Left hindlimb (tissue), 1 donor: ENCODE measurements around the gene LYL1.
A peak's percentile ranks its signal among the peaks of the same experiment; 100 is the strongest.

Experiments used
- DNase-seq: peaks from one replicate; pipeline ENCODE4 v3.0.0-alpha.2; 2018

Gene LYL1

GRCh38 chr19:13071444-13072187 is 31.0 kb downstream of the LYL1 start:
- DNase-seq: no peak

- no peak for DNase-seq
Observed at GRCh38 chr19:13070425-13071140, 32.1 kb downstream of the LYL1 start.

- DNase-seq: no peak
Observed at GRCh38 chr19:13069415-13070359, 33.0 kb downstream of the LYL1 start.

GRCh38 chr19:13068085-13068846 is 34.4 kb downstream of the LYL1 start:
- DNase-seq: no peak

GRCh38 chr19:13066933-13067807 is 35.5 kb downstream of the LYL1 start:
- no peak for DNase-seq

GRCh38 chr19:13066226-13066625 is 36.4 kb downstream of the LYL1 start:
- DNase-seq: no peak

- no peak for DNase-seq
Observed at GRCh38 chr19:13064092-13064489, 38.6 kb downstream of the LYL1 start.

- DNase-seq: no peak
Observed at GRCh38 chr19:13063461-13064091, 39.1 kb downstream of the LYL1 start.

GRCh38 chr19:13062317-13062716 is 40.3 kb downstream of the LYL1 start:
- DNase-seq: no peak

GRCh38 chr19:13060964-13061927 is 41.4 kb downstream of the LYL1 start:
- peak; percentile 84 for DNase-seq

- peak; percentile 68 for DNase-seq
Observed at GRCh38 chr19:13060233-13060963, 42.3 kb downstream of the LYL1 start.

- DNase-seq: no peak
Observed at GRCh38 chr19:13058951-13059660, 43.6 kb downstream of the LYL1 start.

- DNase-seq: no peak
Observed at GRCh38 chr19:13057744-13058143, 44.9 kb downstream of the LYL1 start.

- no peak for DNase-seq
Observed at GRCh38 chr19:13057147-13057572, 45.5 kb downstream of the LYL1 start.

GRCh38 chr19:13056052-13056660 is 46.5 kb downstream of the LYL1 start:
- peak; percentile 91 for DNase-seq

- peak; percentile 92 for DNase-seq
Observed at GRCh38 chr19:13055213-13056051, 47.2 kb downstream of the LYL1 start.
